Liver (tissue), 9 donors: ENCODE measurements around the gene PFAS. TPM values are rescaled to one million over a fixed set of nuclear protein-coding genes. Genes with fewer than 3 reads are reported as not detected.

Experiments
- DNase-seq: peaks from one replicate; pipeline ENCODE4 v3.0.0-alpha.2; 2017; ENCODE audit warnings: low spot score
- H3K27ac ChIP-seq, 2 donors: one replicate each; pipeline ENCODE4 v1.7.0; 2013; ENCODE audit warnings: inconsistent platforms in 2 of 2, low read length in 2 of 2, control low read depth in 1 of 2, low read depth in 1 of 2, mild to moderate bottlenecking in 1 of 2
- H3K27me3 ChIP-seq, 4 donors: one replicate each; pipeline versions ENCODE4 v1.6.1 to v1.7.0; 2013; ENCODE audit warnings: low read length in 3 of 4, inconsistent platforms in 1 of 4, mild to moderate bottlenecking in 1 of 4, moderate library complexity in 1 of 4; ENCODE audit not compliant: control insufficient read depth in 4 of 4, insufficient read depth in 4 of 4
- H3K36me3 ChIP-seq, 4 donors: one replicate each; pipeline versions ENCODE4 v1.6.1 to v1.7.0; 2013; ENCODE audit warnings: low read length in 3 of 4, mild to moderate bottlenecking in 3 of 4, low read depth in 1 of 4, moderate library complexity in 1 of 4; ENCODE audit not compliant: control insufficient read depth in 4 of 4, insufficient read depth in 3 of 4
- H3K4me1 ChIP-seq, 4 donors: one replicate each; pipeline versions ENCODE4 v1.6.1 to v1.7.0; 2013; ENCODE audit warnings: low read length in 3 of 4, mild to moderate bottlenecking in 3 of 4, moderate library complexity in 1 of 4; ENCODE audit not compliant: control insufficient read depth in 4 of 4, insufficient read depth in 4 of 4
- H3K4me3 ChIP-seq, 3 donors: one replicate each; pipeline versions ENCODE4 v1.6.1 to v1.7.0; 2013; ENCODE audit warnings: low read length in 3 of 3, control low read depth in 1 of 3, low read depth in 1 of 3, mild to moderate bottlenecking in 1 of 3
- H3K9ac ChIP-seq, 2 donors: one replicate each; pipeline ENCODE4 v1.7.0; 2013; ENCODE audit warnings: low read length in 2 of 2, mild to moderate bottlenecking in 2 of 2, moderate library complexity in 2 of 2, control low read depth in 1 of 2, low read depth in 1 of 2
- H3K9me3 ChIP-seq, 4 donors: one replicate each; pipeline versions ENCODE4 v1.6.1 to v1.7.0; 2013; ENCODE audit warnings: low read length in 3 of 4; ENCODE audit not compliant: control insufficient read depth in 4 of 4
- CTCF ChIP-seq: fragments of 150-350 bp; IDR thresholded peaks from 2 replicates; pipeline ENCODE4 v1.5.1; 2017; ENCODE audit warnings: improper control_type of control experiment, low read depth, low read length; ENCODE audit not compliant: missing input control
- EGR1 ChIP-seq, 2 donors: IDR thresholded peaks; 2 replicates each; pipeline ENCODE4 v1.6.1; 2016 to 2018; ENCODE audit warnings: antibody characterized with exemption in 2 of 2, low read depth in 2 of 2
- FOXA1 ChIP-seq: IDR thresholded peaks from 2 replicates; pipeline ENCODE4 v1.6.1; 2016; ENCODE audit warnings: antibody characterized with exemption
- FOXA2 ChIP-seq: IDR thresholded peaks from 2 replicates; pipeline ENCODE4 v1.6.1; 2016; ENCODE audit warnings: antibody characterized with exemption
- GABPA ChIP-seq, 2 donors: IDR thresholded peaks in 1 of 2; conservative IDR thresholded peaks in 1 of 2; 2 replicates each; pipeline ENCODE4 v1.6.1; 2016; ENCODE audit warnings: antibody characterized with exemption in 2 of 2, mild to moderate bottlenecking in 1 of 2, moderate library complexity in 1 of 2
- HNF4A ChIP-seq, 2 donors: conservative IDR thresholded peaks; 2 replicates each; pipeline ENCODE4 v1.6.1; 2016; ENCODE audit warnings: antibody characterized with exemption in 2 of 2, mild to moderate bottlenecking in 2 of 2
- HNF4G ChIP-seq: IDR thresholded peaks from 2 replicates; pipeline ENCODE4 v1.6.1; 2016; ENCODE audit warnings: antibody characterized with exemption
- JUND ChIP-seq, 2 donors: IDR thresholded peaks; 2 replicates each; pipeline ENCODE4 v1.6.1; 2016; ENCODE audit warnings: antibody characterized with exemption in 2 of 2
- MAX ChIP-seq: IDR thresholded peaks from 2 replicates; pipeline ENCODE4 v1.6.1; 2016; ENCODE audit warnings: antibody characterized with exemption
- NR2F2 ChIP-seq: IDR thresholded peaks from 2 replicates; pipeline ENCODE4 v1.6.1; 2016; ENCODE audit warnings: antibody characterized with exemption
- RAD21 ChIP-seq, 2 donors: IDR thresholded peaks; 2 replicates each; pipeline ENCODE4 v1.6.1; 2016; ENCODE audit warnings: antibody characterized with exemption in 2 of 2, mild to moderate bottlenecking in 2 of 2
- RXRA ChIP-seq, 2 donors: IDR thresholded peaks; 2 replicates each; pipeline ENCODE4 v1.6.1; 2017 to 2018; ENCODE audit warnings: antibody characterized with exemption in 2 of 2, mild to moderate bottlenecking in 1 of 2
- SP1 ChIP-seq: IDR thresholded peaks from 2 replicates; pipeline ENCODE4 v1.6.1; 2018; ENCODE audit warnings: antibody characterized with exemption, mild to moderate bottlenecking
- TAF1 ChIP-seq: conservative IDR thresholded peaks from 2 replicates; pipeline ENCODE4 v1.6.1; 2016; ENCODE audit warnings: antibody characterized with exemption, mild to moderate bottlenecking
- YY1 ChIP-seq: IDR thresholded peaks from 2 replicates; pipeline ENCODE4 v1.6.1; 2016; ENCODE audit warnings: antibody characterized with exemption, mild to moderate bottlenecking
- ZBTB33 ChIP-seq: IDR thresholded peaks from 2 replicates; pipeline ENCODE4 v1.6.1; 2016; ENCODE audit warnings: antibody characterized with exemption
- WGBS: extraction: QIAGEN DNeasy Blood & Tissue Kit; methylation state at CpG from one replicate; pipeline ENCODE4 v1.1.7; 2013; 5-methylcytosine and 5-hydroxymethylcytosine counted together
- polyA plus RNA-seq, 2 donors: library from polyadenylated mRNA; stranded (reverse) in 1 of 2; unstranded in 1 of 2; fragments of 200-250 nt in 1 of 2; fragments of >200 nt in 1 of 2; fragmentation: Nextera tagmentation in 1 of 2; extraction: Ambion mirVana in 1 of 2; gene quantifications; one replicate each; pipeline versions ENCODE4 v1.2.1 to v1.2.3, GENCODE V29; 2013 to 2015
- total RNA-seq, 2 donors: library from RNA; depleted of rRNA; stranded (reverse); fragments of >200 nt; gene quantifications; one replicate each; pipeline ENCODE4 v1.2.3, GENCODE V29; 2014
- TF ChIP-seq, protein P1 (sequence below): IDR thresholded peaks from 2 replicates; pipeline ENCODE4 v1.6.1; 2016; ENCODE audit warnings: antibody characterized with exemption
- TF ChIP-seq, protein P2 (sequence below): IDR thresholded peaks from 2 replicates; pipeline ENCODE4 v1.6.1; 2016; ENCODE audit warnings: antibody characterized with exemption, mild to moderate bottlenecking
- donor health status: healthy.
- donor health status: healthy.
- donor health status: healthy.
- donor health status: healthy.
- donor health status: healthy.

PFAS gene
- total and polyA plus RNA-seq, 4 donors: 6.0 to 18.5 (median 10.8) TPM

DNA sequence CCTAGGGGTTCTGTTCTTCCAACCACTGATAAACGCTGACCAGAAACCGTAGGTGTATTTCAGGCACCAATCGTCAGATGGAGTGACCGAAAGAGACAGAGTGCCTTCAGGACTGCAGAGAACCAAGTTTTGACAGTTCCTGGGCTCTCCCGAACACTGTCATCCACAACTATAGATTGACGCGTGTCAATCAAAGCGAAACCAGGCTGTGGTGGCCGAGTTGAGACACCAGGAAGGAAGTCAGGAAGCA is 26.8 kb upstream of the PFAS start:
- under 1% methylated on average over 9 of the region's 9 CpGs for WGBS
- Histone ChIP-seq H3K4me1 (peaks cover 4 to 25% (median 15%) of the 10 kb centered on the region in 4 donors), H3K27ac (peak overlapping the region; percentile 82 to 93), H3K9me3 (no peaks in the 10 kb centered on the region), H3K36me3 (peaks cover 0 to 3% (median under 1%) of the 10 kb centered on the region in 4 donors), H3K4me3 (peak overlapping the region; percentile 60 to 77 (median 67)), H3K9ac (peak overlapping the region; percentile 32 to 91), H3K27me3 (no peaks in the 10 kb centered on the region)
- TF ChIP-seq RXRA (IDR thresholded peaks at IDR 0.05) (no peak), RAD21 (IDR thresholded peaks at IDR 0.05) (no peak), TAF1 (no peak), ZBTB33 (no peak), HNF4A (conservative IDR thresholded peaks at IDR 0.05) (peak in 1 of 2 donors; percentile 1), JUND (IDR thresholded peaks at IDR 0.05) (peak in 1 of 2 donors; percentile 10), FOXA1 (no peak), SP1 (no peak), EGR1 (IDR thresholded peaks at IDR 0.05; ENCODE audit: low read depth in 2 of 2) (no peak), GABPA (IDR thresholded peaks at IDR 0.05 in 1 of 2, conservative IDR thresholded peaks at IDR 0.05 in 1 of 2) (no peak), FOXA2 (peak; percentile 17), CTCF (no peak), MAX (no peak), HNF4G (no peak), NR2F2 (no peak), YY1 (no peak)
- TF ChIP-seq, protein P1, sequence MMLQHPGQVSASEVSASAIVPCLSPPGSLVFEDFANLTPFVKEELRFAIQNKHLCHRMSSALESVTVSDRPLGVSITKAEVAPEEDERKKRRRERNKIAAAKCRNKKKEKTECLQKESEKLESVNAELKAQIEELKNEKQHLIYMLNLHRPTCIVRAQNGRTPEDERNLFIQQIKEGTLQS: no peak
- TF ChIP-seq, protein P2, sequence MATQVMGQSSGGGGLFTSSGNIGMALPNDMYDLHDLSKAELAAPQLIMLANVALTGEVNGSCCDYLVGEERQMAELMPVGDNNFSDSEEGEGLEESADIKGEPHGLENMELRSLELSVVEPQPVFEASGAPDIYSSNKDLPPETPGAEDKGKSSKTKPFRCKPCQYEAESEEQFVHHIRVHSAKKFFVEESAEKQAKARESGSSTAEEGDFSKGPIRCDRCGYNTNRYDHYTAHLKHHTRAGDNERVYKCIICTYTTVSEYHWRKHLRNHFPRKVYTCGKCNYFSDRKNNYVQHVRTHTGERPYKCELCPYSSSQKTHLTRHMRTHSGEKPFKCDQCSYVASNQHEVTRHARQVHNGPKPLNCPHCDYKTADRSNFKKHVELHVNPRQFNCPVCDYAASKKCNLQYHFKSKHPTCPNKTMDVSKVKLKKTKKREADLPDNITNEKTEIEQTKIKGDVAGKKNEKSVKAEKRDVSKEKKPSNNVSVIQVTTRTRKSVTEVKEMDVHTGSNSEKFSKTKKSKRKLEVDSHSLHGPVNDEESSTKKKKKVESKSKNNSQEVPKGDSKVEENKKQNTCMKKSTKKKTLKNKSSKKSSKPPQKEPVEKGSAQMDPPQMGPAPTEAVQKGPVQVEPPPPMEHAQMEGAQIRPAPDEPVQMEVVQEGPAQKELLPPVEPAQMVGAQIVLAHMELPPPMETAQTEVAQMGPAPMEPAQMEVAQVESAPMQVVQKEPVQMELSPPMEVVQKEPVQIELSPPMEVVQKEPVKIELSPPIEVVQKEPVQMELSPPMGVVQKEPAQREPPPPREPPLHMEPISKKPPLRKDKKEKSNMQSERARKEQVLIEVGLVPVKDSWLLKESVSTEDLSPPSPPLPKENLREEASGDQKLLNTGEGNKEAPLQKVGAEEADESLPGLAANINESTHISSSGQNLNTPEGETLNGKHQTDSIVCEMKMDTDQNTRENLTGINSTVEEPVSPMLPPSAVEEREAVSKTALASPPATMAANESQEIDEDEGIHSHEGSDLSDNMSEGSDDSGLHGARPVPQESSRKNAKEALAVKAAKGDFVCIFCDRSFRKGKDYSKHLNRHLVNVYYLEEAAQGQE: no peak
- DNase-seq: no peak
